ENCODE data around the gene LFNG.

- TF ChIP-seq CTCF (IDR thresholded peaks at IDR 0.05) (no peak), POLR2A (IDR thresholded peaks at IDR 0.05) (no peak), EP300 (IDR thresholded peaks at IDR 0.05) (no peak), POLR2AphosphoS5 (IDR thresholded peaks at IDR 0.05) (no peak)
Observed at GRCh38 chr7:2521952-2522591, 2.5 kb downstream of the LFNG start.
